GM12878 (cell line): ENCODE results near the gene MED19.

ENCODE experiments used
- ASH2L ChIP-seq: fragments of 300-600, 200-600 bp; sonication (generic); IDR thresholded peaks from 2 replicates; pipeline ENCODE4 v1.6.1; 2017; ENCODE audit warnings: low read depth, mild to moderate bottlenecking, borderline replicate concordance
- CEBPB ChIP-seq, 2 experiments: fragments of 150-350 bp in 1 of 2; IDR thresholded peaks; 2 replicates each; pipeline ENCODE4 v1.6.1; 2012 to 2014; ENCODE audit warnings: low read depth in 2 of 2, low read length in 2 of 2, borderline replicate concordance in 1 of 2, inconsistent platforms in 1 of 2
- CREB1 ChIP-seq: IDR thresholded peaks from 2 replicates; pipeline ENCODE4 v1.6.1; 2012; ENCODE audit warnings: low read depth, mild to moderate bottlenecking, inconsistent platforms
- EGR1 ChIP-seq, 2 experiments: IDR thresholded peaks; 1 replicate in 1 of 2; 2 replicates in 1 of 2; pipeline ENCODE4 v1.6.1; 2011 to 2012; ENCODE audit warnings: low read depth in 2 of 2, low read length in 2 of 2, borderline replicate concordance in 1 of 2, mild to moderate bottlenecking in 1 of 2, moderate library complexity in 1 of 2
- IRF3 ChIP-seq: fragments of 450-650 bp; IDR thresholded peaks from 2 replicates; pipeline ENCODE4 v1.6.1; 2014; ENCODE audit warnings: mild to moderate bottlenecking
- MLLT1 ChIP-seq: fragments of 450-650 bp; IDR thresholded peaks from 2 replicates; pipeline ENCODE4 v1.6.1; 2016; ENCODE audit warnings: mild to moderate bottlenecking
- POLR2A ChIP-seq: IDR thresholded peaks from 2 replicates; pipeline ENCODE4 v1.6.1; 2011; ENCODE audit warnings: low read depth, mild to moderate bottlenecking, low read length
- RCOR1 ChIP-seq: conservative IDR thresholded peaks from 2 replicates; pipeline ENCODE4 v1.6.1; 2012; ENCODE audit warnings: low read depth, low read length, improper control_type of control experiment
- SREBF2 ChIP-seq: IDR thresholded peaks from 2 replicates; pipeline ENCODE4 v1.6.1; 2012; ENCODE audit warnings: mild to moderate bottlenecking, low read length
- USF2 ChIP-seq: IDR thresholded peaks from 2 replicates; pipeline ENCODE4 v1.6.1; 2011; ENCODE audit warnings: low read depth, low read length, improper control_type of control experiment, borderline replicate concordance
- ZBTB40 ChIP-seq: fragments of 450-650 bp; IDR thresholded peaks from 2 replicates; pipeline ENCODE4 v1.6.1; 2016; ENCODE audit warnings: mild to moderate bottlenecking, moderate library complexity, borderline replicate concordance
- ZNF274 ChIP-seq: IDR thresholded peaks from one replicate; pipeline ENCODE4 v1.8.0; 2011; ENCODE audit not compliant: insufficient read length, insufficient read depth

- TF ChIP-seq CEBPB (IDR thresholded peaks at IDR 0.05; ENCODE audit: borderline replicate concordance in 1 of 2, low read depth in 2 of 2, low read length in 2 of 2) (no peak), CREB1 (no peak), MLLT1 (no peak), RCOR1 (no peak), ZNF274 (no peak), POLR2A (no peak), IRF3 (no peak), EGR1 (IDR thresholded peaks at IDR 0.05; ENCODE audit: borderline replicate concordance in 1 of 2, low read depth in 2 of 2, low read length in 2 of 2) (no peak), ZBTB40 (no peak), ASH2L (no peak), USF2 (no peak), SREBF2 (no peak)
These were observed 49.1 kb downstream of the MED19 start for GRCh38 chr11:57662893-57663292.
